CD4-positive, alpha-beta T cell (primary cell): ENCODE measurements around the gene COL4A6. TPM values are rescaled to one million over a fixed set of nuclear protein-coding genes. Genes with fewer than 3 reads are reported as not detected.

Experiments used
- ATAC-seq: fragments of 200-7000 bp; cut with Tn5 transposase; one replicate; pipeline ENCODE4 v1.10.0; 2022; ENCODE audit warnings: mild to moderate bottlenecking; ENCODE audit not compliant: poor library complexity
- CTCF ChIA-PET: fragments of 350-600 bp; sonication (Branson Sonifier 250); formaldehyde crosslinking; loops from one replicate; lab custom pipeline; 2021; ENCODE audit warnings: antibody characterized with exemption, inconsistent platforms; lab: Charles Lee
- POLR2A ChIA-PET: fragments of 350-600 bp; sonication (Branson Sonifier 250); formaldehyde crosslinking; loops from one replicate; lab custom pipeline; 2021; ENCODE audit warnings: antibody characterized with exemption, inconsistent platforms; lab: Charles Lee
- DNase-seq, 14 experiments: peaks; one replicate each; pipeline ENCODE4 v3.0.0-alpha.2; 2013 to 2020; ENCODE audit warnings: mixed read lengths in 2 of 14
- H3K27ac ChIP-seq, 2 donors: one replicate each; pipeline versions ENCODE4 v1.5.1 to v1.7.0; 2013; ENCODE audit warnings: low read length in 2 of 2, low read depth in 1 of 2, mild to moderate bottlenecking in 1 of 2
- H3K27me3 ChIP-seq, 2 experiments: 1 replicate in 1 of 2; 2 replicates in 1 of 2; pipeline versions ENCODE4 v1.6.1 to v1.7.0; 2013; ENCODE audit warnings: low read length in 2 of 2, control low read depth in 1 of 2, mild to moderate bottlenecking in 1 of 2, moderate library complexity in 1 of 2; ENCODE audit not compliant: insufficient read depth in 2 of 2, control insufficient read depth in 1 of 2
- H3K36me3 ChIP-seq: one replicate; pipeline ENCODE4 v1.6.1; 2013; ENCODE audit warnings: low read length, control low read depth; ENCODE audit not compliant: insufficient read depth
- H3K4me1 ChIP-seq: one replicate; pipeline ENCODE4 v1.6.1; 2013; ENCODE audit warnings: low read length, control low read depth; ENCODE audit not compliant: insufficient read depth
- H3K4me3 ChIP-seq: one replicate; pipeline ENCODE4 v1.5.1; 2013; ENCODE audit warnings: mild to moderate bottlenecking, low read length, moderate library complexity
- H3K9me3 ChIP-seq, 2 experiments: 1 replicate in 1 of 2; 2 replicates in 1 of 2; pipeline versions ENCODE4 v1.6.1 to v1.7.0; 2013; ENCODE audit warnings: low read length in 2 of 2, mild to moderate bottlenecking in 2 of 2, control low read depth in 1 of 2, moderate library complexity in 1 of 2; ENCODE audit not compliant: control insufficient read depth in 1 of 2, insufficient read depth in 1 of 2
- H3K27ac Mint-ChIP-seq: one replicate; pipeline ENCODE4 v1.8.0; 2020; ENCODE audit warnings: mixed read lengths
- H3K27me3 Mint-ChIP-seq: one replicate; pipeline ENCODE4 v1.8.0; 2021; ENCODE audit warnings: mixed read lengths
- H3K36me3 Mint-ChIP-seq: one replicate; pipeline ENCODE4 v1.8.0; 2021; ENCODE audit warnings: low read depth, mixed read lengths
- H3K4me1 Mint-ChIP-seq: one replicate; pipeline ENCODE4 v1.8.0; 2021; ENCODE audit warnings: low read depth, mixed read lengths
- H3K4me3 Mint-ChIP-seq: one replicate; pipeline ENCODE4 v1.8.0; 2020; ENCODE audit warnings: mild to moderate bottlenecking, mixed read lengths
- H3K9me3 Mint-ChIP-seq: one replicate; pipeline ENCODE4 v1.8.0; 2020; ENCODE audit warnings: mixed read lengths
- intact Hi-C, 2 experiments: fragments of 100-400 bp; cut with DNase I in 1 of 2; cut with micrococcal nuclease in 1 of 2; formaldehyde crosslinking; loops; one replicate each; pipeline versions ENCODE4 v1.15.1 to v1.9.0; 2023 to 2025; cut with DNase I, micrococcal nuclease
- total RNA-seq, 174 experiments: library from RNA in 2 of 174; stranded (reverse) in 2 of 174; gene quantifications; one replicate each; pipeline ENCODE4 v1.2.3 and lab custom pipeline; 2021 to 2026
- TF ChIP-seq, protein P1 (sequence below): fragments of 200-600 bp; IDR thresholded peaks from one replicate; pipeline ENCODE4 v1.8.0; 2022; ENCODE audit warnings: antibody characterized with exemption, mild to moderate bottlenecking

Gene COL4A6
- total RNA-seq, 2 experiments from 2014 or later: not detected

DNA sequence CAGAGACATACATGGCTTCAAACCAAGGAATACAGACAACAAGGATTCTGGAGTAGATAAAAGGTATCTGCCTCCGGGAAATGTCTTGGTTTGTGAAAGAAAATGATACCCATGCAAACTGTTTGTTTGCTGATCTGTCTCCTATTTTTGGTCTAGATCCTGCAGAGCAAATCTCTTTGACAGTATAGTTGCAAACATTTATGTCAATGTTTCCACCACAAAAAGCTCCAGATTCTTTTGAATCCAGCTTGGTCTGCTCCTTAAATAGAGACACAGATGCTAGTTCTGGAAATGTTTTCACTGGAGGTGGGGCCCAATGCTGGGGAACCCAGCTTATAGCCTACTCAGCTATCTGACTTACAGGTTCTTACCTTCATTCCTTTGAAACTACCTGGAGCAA is 226.9 kb downstream of the COL4A6 start:
- intact Hi-C loops: no loop called here

DNA sequence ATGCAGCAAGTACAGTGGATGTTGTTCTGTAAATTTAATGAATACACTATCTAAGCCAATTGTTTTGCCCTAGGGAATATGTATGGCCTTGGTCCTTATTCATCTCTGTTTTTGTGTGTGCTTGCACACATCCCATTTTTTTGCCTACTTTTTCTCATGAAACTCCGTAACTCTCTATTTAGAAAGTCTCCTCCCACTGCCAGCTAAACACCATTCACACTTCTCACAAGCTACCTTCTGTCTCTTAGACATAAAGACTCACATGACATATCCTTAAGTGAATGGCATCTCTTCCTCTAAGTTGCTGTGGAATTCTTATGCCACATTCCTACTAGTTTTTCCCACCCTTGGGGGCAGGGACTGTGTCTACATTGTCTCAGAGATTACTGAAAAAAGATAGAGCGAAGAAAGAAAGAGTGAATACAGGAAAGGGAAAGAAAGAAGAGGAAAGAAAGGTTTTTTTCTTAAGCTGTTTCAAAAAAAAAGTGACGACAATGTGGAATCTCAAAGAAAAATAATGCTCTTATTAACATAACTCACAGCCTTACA is 229.1 kb downstream of the COL4A6 start:
- Mint-ChIP-seq H3K4me3 (no peak overlapping the region), H3K4me1 (no peaks in the 10 kb centered on the region)
- POLR2A ChIA-PET: no interaction called here

More for the DNA sequence above, 226.9 kb downstream of the COL4A6 start:
- H3K27ac ChIP-seq: no peak overlapping the region
- no peaks in the 10 kb centered on the region for H3K27me3 Mint-ChIP-seq
- no peak overlapping the region for H3K27ac Mint-ChIP-seq
- ChIA-PET CTCF (no interaction called here), POLR2A (no interaction called here)
- H3K9me3 ChIP-seq: no peaks in the 10 kb centered on the region
- H3K9me3 Mint-ChIP-seq: no peaks in the 10 kb centered on the region
- no peaks in the 10 kb centered on the region for H3K36me3 ChIP-seq
- TF ChIP-seq, protein P1, sequence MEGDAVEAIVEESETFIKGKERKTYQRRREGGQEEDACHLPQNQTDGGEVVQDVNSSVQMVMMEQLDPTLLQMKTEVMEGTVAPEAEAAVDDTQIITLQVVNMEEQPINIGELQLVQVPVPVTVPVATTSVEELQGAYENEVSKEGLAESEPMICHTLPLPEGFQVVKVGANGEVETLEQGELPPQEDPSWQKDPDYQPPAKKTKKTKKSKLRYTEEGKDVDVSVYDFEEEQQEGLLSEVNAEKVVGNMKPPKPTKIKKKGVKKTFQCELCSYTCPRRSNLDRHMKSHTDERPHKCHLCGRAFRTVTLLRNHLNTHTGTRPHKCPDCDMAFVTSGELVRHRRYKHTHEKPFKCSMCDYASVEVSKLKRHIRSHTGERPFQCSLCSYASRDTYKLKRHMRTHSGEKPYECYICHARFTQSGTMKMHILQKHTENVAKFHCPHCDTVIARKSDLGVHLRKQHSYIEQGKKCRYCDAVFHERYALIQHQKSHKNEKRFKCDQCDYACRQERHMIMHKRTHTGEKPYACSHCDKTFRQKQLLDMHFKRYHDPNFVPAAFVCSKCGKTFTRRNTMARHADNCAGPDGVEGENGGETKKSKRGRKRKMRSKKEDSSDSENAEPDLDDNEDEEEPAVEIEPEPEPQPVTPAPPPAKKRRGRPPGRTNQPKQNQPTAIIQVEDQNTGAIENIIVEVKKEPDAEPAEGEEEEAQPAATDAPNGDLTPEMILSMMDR: no peak
- no peak for ATAC-seq
- no peaks in the 10 kb centered on the region for H3K36me3 Mint-ChIP-seq
- no peak overlapping the region for H3K4me3 Mint-ChIP-seq
- H3K27me3 ChIP-seq: no peaks in the 10 kb centered on the region
- H3K4me1 ChIP-seq: no peaks in the 10 kb centered on the region
- DNase-seq: no peak
- H3K4me3 ChIP-seq: no peak overlapping the region
- H3K4me1 Mint-ChIP-seq: no peaks in the 10 kb centered on the region

DNA sequence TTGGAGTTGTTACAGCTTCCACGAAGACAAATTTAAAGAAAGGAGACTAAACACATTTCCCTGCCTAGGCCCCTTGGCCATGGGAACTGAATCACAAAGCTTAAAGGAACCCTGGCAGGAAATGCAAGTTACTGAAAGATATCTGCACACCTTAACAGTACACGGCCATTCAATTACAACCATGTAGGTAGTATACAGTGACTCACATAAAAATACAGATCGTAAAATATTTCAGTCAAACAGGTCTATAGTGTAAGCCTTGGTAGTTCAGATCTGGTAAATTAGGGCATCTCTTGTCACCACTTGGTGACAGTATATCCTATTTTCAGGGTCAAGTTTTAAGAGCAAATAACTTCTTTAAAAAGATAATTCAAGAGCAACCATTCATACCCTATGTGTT is 234.7 kb downstream of the COL4A6 start:
- ATAC-seq (no peak), DNase-seq (no peak)

More for the DNA sequence above, 229.1 kb downstream of the COL4A6 start:
- no peaks in the 10 kb centered on the region for H3K9me3 Mint-ChIP-seq
- ATAC-seq (no peak), DNase-seq (no peak)
- intact Hi-C loops: no loop called here
- H3K36me3 Mint-ChIP-seq: no peaks in the 10 kb centered on the region
- H3K27ac ChIP-seq: no peak overlapping the region
- H3K27ac Mint-ChIP-seq: no peak overlapping the region
- no peaks in the 10 kb centered on the region for H3K9me3 ChIP-seq
- H3K27me3 ChIP-seq: no peaks in the 10 kb centered on the region
- H3K36me3 ChIP-seq: no peaks in the 10 kb centered on the region
- no peaks in the 10 kb centered on the region for H3K4me1 ChIP-seq
- no peak overlapping the region for H3K4me3 ChIP-seq
- TF ChIP-seq, protein P1: no peak
- H3K27me3 Mint-ChIP-seq: peaks cover 11% of the 10 kb centered on the region
- CTCF ChIA-PET: interaction anchor here (1.3 kb wide), 1 partner anchor 10 kb away, joined by 3 read pairs; no protein-coding TSS in a partner anchor

More for the DNA sequence above, 234.7 kb downstream of the COL4A6 start:
- intact Hi-C loops: no loop called here
- Histone ChIP-seq H3K9me3 (no peaks in the 10 kb centered on the region), H3K4me1 (no peaks in the 10 kb centered on the region), H3K27me3 (no peaks in the 10 kb centered on the region), H3K4me3 (no peak overlapping the region), H3K27ac (no peak overlapping the region), H3K36me3 (no peaks in the 10 kb centered on the region)
- TF ChIP-seq, protein P1: no peak
- Mint-ChIP-seq H3K27ac (no peak overlapping the region), H3K4me1 (no peaks in the 10 kb centered on the region), H3K4me3 (no peak overlapping the region), H3K9me3 (no peaks in the 10 kb centered on the region), H3K36me3 (no peaks in the 10 kb centered on the region), H3K27me3 (peaks cover 26% of the 10 kb centered on the region)
- ChIA-PET CTCF (no interaction called here), POLR2A (no interaction called here)
